Hematopoietic multipotent progenitor cell treated with erythropoietin and hydrocortisone succinate and interleukin-3 and kit ligand, for 8 days (in vitro differentiated cells): ENCODE data around the gene RDM1.
"Not testable (repeated sequence)": the region's sequence is repeated elsewhere in the genome, so short reads cannot be mapped to it uniquely, and the experiment has no call there.

Experiments used
- DNase-seq: peaks from one replicate; pipeline ENCODE4 v3.0.0-alpha.2; 2015

RDM1 gene

GRCh38 chr17:35898283-35899070 is 32.1 kb downstream of the RDM1 start:
- DNase-seq, result peak; percentile 87

DNA sequence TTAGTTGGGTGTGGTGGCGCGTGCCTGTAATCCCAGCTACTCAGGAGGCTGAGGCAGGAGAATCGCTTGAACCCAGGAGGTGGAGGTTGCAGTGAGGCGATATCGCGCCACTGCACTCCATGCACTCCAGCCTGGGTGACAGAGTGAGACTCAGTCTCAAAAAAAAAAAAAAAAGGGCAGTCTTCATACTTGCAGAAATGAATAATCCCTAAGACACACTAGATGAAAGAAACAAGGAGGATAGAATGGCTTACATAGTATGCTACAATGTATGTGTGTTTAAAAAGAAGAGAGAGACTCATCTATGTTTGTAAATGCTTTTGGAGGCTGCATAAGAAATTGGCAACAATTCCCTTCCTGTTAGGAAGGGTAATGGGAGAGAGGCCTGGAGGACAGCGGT is 32.8 kb downstream of the RDM1 start:
- DNase-seq, result not testable (repeated sequence)

DNA sequence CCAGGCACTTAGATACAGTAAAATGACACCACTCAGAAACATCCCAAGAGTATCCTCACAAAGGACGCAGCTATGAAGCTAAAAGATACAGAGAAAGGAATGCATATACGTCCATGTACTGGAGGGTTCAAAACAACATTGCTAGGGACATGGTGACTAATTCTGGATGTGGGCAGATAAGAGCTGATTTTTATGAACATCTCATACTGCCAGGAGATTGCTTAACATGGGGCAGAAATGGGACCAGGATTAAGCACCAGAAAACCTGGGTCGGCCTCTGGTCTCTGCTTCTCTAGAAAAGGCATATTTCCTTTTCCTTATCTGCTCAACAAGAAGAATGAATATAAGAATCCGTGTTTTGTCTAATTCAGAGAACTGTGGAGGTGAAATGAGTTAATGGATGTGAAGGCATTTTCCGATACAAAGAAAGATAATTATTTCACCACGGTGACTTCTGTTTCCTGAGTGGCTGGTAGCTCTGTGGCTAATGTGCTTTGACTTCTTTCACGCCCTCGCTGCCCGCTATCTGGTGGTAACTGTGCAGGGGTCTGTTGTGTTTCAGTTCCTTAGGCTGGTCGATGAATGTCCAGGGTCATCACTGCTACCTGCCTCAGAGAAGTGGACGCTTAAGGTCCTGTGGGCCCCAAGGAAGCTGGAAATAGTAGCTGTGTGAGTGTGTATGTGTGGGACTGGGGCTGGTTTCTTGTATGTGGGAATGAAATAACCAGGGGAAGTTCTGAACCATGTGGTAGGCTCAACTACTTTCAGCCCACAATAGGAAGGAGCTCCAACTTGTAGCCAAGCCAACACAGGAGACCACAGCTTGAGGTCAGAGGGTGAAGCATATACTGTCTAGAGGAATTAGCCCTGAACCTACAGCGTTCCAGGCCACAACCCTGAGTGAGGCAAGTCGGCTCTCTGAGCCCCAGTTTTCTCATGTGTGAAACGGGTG is 34.7 kb downstream of the RDM1 start:
- peak; percentile 37 for DNase-seq

DNA sequence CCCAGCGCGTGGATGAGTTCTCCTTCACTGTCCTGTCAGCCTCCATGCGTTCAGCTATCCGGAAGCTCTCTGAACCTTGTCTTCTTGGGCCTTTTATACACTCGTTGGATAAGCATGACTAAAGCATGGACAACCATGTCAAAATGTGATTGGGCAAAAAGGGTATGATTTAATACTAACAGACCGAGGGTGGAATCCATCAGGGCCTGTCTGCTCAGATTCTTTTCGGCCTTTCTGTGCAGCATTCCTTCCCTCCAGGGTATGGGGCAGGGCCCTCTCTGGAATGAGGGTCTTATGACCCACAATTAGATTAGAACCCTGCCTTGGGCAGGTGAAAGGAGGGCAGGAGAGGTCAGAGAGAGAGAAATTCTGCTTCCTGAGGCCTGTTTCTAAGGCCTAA is 36.4 kb downstream of the RDM1 start:
- no peak for DNase-seq

DNA sequence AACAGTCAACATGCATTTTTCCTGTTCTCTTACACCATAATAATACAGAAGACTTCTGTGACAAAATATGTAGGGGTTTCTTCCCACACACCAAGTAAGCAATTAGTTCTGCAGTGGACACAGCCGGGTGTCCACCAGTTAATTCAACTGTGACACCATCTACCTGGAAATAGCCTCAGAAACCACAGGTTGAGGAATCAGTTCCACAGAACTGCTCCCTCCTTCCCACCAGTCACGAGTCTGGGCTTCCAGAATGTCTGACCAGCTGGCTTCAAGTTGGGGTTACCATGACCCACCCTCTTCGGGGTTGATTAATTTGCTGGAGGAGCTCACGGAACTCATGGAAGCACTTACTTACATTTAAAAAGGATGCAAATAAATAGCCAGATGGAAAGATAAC is 36.8 kb downstream of the RDM1 start:
- DNase-seq, result no peak

- DNase-seq, result no peak
Measured at GRCh38 chr17:35892091-35893035, 38.2 kb downstream of the RDM1 start.

- DNase-seq, result no peak
Measured at GRCh38 chr17:35891269-35891668, 39.3 kb downstream of the RDM1 start.

DNA sequence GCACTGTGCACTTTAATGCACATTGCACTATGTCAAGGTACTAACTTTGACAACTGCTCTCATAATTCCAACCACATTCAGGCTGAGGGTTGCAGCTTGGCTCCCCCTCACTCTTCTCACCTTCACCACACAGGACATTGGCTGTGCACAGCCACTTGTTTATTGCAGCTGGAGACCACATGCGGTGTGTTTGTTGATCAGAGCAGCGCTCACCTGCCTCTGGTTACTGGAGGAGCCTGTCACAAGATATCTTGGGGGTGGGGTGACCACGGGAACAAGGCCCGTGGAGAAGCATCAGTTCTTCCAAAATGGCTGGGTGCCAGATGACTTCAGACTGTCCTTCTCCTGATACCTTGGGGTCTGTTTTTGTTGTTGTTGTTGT is 39.8 kb downstream of the RDM1 start:
- no peak for DNase-seq

DNA sequence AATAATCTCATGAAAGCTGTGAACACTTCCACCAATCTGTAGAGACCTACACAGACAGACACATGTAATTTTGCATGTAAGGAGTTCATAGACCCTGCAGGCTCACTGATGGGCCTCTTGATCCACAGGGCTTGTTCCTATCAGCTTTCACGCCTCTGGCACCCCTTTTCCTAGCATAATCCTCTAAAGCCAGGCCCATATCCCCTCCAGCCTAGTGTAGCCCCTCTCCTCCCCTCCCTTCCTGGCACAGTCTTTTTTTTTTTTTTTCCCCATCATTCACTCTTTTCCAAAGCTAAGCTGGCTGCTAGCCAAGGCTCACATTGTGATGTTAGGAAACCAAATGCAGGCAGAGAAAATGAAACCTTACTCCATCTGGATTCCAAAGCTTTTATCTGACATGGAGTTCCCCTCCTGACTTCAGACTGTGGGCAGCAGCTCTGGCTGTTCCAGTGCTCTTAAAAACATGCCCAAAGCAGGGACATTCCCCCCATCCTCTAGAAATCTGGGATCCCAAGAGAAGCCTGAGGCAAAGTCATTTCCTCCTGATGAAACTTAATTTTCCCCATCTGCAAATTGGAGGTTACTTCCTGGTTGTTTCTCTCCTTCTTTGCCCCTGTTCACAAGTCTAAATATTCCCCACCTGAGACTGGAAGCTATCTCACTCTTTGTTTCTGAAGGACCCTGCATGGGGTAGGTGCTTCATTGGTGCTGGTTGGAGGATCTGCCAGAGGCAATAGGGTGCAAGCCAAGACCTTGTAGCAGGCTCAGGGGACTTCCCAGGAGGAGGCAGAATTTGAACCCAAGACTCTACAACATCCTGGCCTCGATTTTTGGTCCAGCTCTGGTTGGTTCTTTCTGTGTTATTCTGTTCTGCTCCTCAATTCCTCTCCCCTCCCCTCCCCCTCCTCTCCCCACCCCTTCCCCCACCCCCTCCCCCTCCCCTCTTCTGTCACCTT is 40.5 kb downstream of the RDM1 start:
- no peak for DNase-seq

GRCh38 chr17:35889241-35889640 is 41.3 kb downstream of the RDM1 start:
- DNase-seq, result no peak

DNA sequence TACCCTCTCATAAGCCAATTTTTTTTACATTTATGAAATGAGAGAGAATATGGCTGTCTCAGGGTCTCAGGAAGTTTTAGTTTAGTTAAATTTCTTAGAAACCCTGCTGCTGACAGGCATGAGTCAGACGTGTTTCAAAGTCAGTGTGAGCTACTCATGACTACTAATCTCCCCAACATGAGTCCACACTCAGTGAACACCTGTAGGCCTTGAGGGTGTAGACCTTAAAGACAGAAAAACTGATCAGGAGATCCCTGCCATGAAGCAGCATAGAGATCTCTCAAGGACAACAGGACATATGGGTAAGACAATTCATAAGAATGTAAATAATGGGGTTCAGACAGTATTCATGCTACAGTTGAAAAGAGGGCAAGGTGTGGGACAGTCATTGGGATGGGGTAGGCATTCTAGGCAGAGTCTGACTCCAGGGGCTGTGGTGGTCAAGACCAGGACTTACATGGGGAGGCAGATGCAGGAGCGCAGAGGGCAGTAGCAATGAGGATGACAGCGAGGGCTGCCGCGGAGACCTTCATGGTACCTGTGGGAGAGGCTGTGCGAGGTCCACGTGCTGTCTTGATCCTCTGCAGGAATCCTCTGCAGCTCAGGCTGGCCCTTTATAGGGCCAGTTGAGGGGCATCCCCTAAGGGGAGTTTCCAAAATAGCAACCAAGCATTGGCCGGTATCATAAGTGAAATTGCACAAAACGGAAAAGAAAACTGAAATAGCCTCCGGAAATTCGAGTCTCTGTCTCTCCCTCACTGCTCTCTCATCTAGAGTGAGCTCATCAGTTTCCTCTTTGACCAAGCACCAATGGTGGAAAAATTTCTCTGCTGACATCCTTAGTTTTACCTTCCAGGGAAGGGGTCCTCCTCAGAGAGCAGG is 50.6 kb downstream of the RDM1 start, which contains the start of gene CCL5:
CCL5 (minus strand) TSS at position 588 of the 882 bp plus-strand sequence.
- no peak for DNase-seq

GRCh38 chr17:35878361-35878760 is 52.2 kb downstream of the RDM1 start:
- DNase-seq, result no peak

GRCh38 chr17:35877345-35878029 is 53.1 kb downstream of the RDM1 start:
- DNase-seq, result no peak

- no peak for DNase-seq
Measured at GRCh38 chr17:35876534-35876933, 54.0 kb downstream of the RDM1 start.

DNA sequence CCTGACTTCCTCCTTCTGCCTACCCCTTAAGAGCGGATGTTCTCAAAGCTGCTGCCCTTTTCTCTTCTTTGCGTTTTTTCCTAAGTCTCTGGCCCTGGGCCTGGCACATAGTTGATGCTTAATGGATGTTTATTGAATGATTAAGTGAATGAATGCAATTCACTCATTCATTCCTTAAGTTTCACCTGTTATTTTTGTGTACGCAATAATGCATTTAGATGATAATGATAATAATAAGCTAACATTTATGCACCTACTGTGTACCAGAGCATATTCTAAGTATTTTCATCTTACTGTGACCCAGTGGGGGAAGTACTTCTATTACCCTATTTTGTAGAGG is 54.8 kb downstream of the RDM1 start:
- no peak for DNase-seq

- no peak for DNase-seq
Measured at GRCh38 chr17:35875072-35875799, 55.3 kb downstream of the RDM1 start.

- no peak for DNase-seq
Measured at GRCh38 chr17:35872196-35872980, 58.2 kb downstream of the RDM1 start.
